NCI-H2029 (cell line): ENCODE results near the gene SMKR1.
"Not testable (repeated sequence)": the region's sequence is repeated elsewhere in the genome, so short reads cannot be mapped to it uniquely, and the experiment has no call there.

ENCODE experiments used
- DNase-seq: peaks from one replicate; lab custom pipeline; 2025; lab: John Stamatoyannopoulos, UW

The SMKR1 gene

GRCh38 chr7:129501760-129502707, at the start of gene SMKR1:
TSS of gene SMKR1 (plus strand) at chr7:129502531. CDS start at chr7:129502825, 294 bp downstream.
- DNase-seq: peak; percentile 73

- no peak for DNase-seq
Measured at GRCh38 chr7:129452589-129453231, 49.6 kb upstream of the SMKR1 start.

GRCh38 chr7:129453510-129454248, 48.7 kb upstream of the SMKR1 start:
- DNase-seq: no peak

GRCh38 chr7:129454249-129454551, 48.1 kb upstream of the SMKR1 start:
- DNase-seq: no peak

- no peak for DNase-seq
Measured at GRCh38 chr7:129456421-129456820, 45.9 kb upstream of the SMKR1 start.

- DNase-seq: no peak
Measured at GRCh38 chr7:129457101-129457500, 45.2 kb upstream of the SMKR1 start.

- DNase-seq: no peak
Measured at GRCh38 chr7:129458171-129458570, 44.2 kb upstream of the SMKR1 start.

GRCh38 chr7:129461809-129462208, 40.5 kb upstream of the SMKR1 start:
- no peak for DNase-seq

GRCh38 chr7:129462420-129462819, 39.9 kb upstream of the SMKR1 start:
- DNase-seq: no peak

- no peak for DNase-seq
Measured at GRCh38 chr7:129464194-129464593, 38.1 kb upstream of the SMKR1 start.

- DNase-seq: no peak
Measured at GRCh38 chr7:129465080-129465479, 37.3 kb upstream of the SMKR1 start.

- DNase-seq: no peak
Measured at GRCh38 chr7:129466796-129467195, 35.5 kb upstream of the SMKR1 start.

GRCh38 chr7:129468087-129468486, 34.2 kb upstream of the SMKR1 start:
- DNase-seq: no peak

- no peak for DNase-seq
Measured at GRCh38 chr7:129468547-129468946, 33.8 kb upstream of the SMKR1 start.

GRCh38 chr7:129469930-129470329, 32.4 kb upstream of the SMKR1 start:
- DNase-seq: no peak

GRCh38 chr7:129470411-129470810, 31.9 kb upstream of the SMKR1 start:
- no peak for DNase-seq

GRCh38 chr7:129471402-129471827, 30.9 kb upstream of the SMKR1 start:
- no peak for DNase-seq

GRCh38 chr7:129475931-129476330, 26.4 kb upstream of the SMKR1 start:
- DNase-seq: not testable (repeated sequence)

- not testable (repeated sequence) for DNase-seq
Measured at GRCh38 chr7:129476398-129476797, 25.9 kb upstream of the SMKR1 start.

- no peak for DNase-seq
Measured at GRCh38 chr7:129479831-129480230, 22.5 kb upstream of the SMKR1 start.

GRCh38 chr7:129480674-129481363, 21.5 kb upstream of the SMKR1 start:
- no peak for DNase-seq

GRCh38 chr7:129481376-129481775, 21.0 kb upstream of the SMKR1 start:
- not testable (repeated sequence) for DNase-seq
